ENCODE measurements around the gene REX1BD.

DNA sequence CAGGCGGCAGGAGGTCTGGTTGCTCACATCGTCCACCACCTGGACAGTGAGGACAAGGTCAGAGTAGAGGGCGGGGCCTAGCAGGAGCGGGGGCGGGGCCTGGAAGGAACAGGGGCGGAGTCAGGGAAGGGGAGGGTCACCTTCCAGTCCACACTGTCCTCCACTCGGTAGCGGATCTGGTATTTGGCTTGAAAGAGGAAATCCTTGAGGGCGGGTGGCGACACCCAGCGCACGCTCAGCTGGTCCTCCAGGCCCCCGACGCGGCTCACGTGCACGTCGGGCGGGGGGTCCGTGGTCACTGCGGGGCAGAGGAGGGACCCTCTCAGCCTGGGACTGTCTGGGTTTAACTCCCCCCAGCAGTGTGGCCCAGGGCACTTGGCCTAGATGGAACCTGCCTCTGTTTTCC, 8.2 kb downstream of the REX1BD start:
- TF ChIP-seq, protein P1, sequence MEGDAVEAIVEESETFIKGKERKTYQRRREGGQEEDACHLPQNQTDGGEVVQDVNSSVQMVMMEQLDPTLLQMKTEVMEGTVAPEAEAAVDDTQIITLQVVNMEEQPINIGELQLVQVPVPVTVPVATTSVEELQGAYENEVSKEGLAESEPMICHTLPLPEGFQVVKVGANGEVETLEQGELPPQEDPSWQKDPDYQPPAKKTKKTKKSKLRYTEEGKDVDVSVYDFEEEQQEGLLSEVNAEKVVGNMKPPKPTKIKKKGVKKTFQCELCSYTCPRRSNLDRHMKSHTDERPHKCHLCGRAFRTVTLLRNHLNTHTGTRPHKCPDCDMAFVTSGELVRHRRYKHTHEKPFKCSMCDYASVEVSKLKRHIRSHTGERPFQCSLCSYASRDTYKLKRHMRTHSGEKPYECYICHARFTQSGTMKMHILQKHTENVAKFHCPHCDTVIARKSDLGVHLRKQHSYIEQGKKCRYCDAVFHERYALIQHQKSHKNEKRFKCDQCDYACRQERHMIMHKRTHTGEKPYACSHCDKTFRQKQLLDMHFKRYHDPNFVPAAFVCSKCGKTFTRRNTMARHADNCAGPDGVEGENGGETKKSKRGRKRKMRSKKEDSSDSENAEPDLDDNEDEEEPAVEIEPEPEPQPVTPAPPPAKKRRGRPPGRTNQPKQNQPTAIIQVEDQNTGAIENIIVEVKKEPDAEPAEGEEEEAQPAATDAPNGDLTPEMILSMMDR (IDR thresholded peaks at IDR 0.05), result no peak
- TF ChIP-seq POLR2A (IDR thresholded peaks at IDR 0.05), result no peak

All from suprapubic skin (tissue), 3 donors.